Medulla oblongata (tissue), 1 donor: ENCODE results near the gene GTPBP3.

Experiments used
- DNase-seq: peaks from one replicate; pipeline ENCODE4 v3.0.0-alpha.2; 2015; ENCODE audit errors: extremely low spot score

Gene GTPBP3

GRCh38 chr19:17380426-17381138 is 43.2 kb downstream of the GTPBP3 start:
- DNase-seq: no peak

DNA sequence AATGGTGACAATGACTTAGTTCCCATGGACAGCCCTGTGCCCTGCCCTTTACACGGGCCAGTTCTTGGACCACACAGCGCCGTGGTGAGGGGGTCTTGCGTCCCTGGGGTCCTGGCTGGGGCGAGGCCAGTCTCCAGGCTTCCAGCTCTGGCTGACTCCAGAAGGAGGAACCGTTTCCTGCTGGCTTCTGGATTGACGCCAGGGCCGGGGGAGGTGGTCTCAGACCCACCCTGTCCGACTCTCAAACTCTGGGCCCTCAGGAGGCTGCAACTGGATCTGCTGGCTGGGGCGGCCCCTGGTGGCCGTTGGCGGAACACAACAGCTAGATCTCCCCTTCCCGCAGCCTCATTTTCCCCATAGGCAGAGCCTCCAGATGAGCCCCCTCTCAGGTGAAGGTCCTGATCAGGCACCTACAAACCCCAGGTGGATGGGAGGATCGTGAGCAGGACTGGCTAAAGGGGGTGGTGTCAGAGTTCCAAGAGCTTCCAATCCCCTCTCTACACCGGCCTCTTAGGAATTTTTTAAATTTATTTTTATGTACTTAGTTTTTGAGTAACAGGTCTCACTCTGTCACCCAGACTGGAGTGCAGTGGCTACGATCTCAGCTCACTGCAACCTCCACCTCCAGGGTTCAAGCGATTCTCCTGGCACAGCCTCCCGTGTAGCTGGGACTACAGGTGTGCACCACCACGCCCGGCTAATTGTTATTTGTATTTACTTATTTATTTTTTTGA is 48.7 kb downstream of the GTPBP3 start:
- DNase-seq: peak; percentile 37

- no peak for DNase-seq
Measured at GRCh38 chr19:17389288-17389687, 51.9 kb downstream of the GTPBP3 start.

- DNase-seq: no peak
Measured at GRCh38 chr19:17389957-17390664, 52.8 kb downstream of the GTPBP3 start.

DNA sequence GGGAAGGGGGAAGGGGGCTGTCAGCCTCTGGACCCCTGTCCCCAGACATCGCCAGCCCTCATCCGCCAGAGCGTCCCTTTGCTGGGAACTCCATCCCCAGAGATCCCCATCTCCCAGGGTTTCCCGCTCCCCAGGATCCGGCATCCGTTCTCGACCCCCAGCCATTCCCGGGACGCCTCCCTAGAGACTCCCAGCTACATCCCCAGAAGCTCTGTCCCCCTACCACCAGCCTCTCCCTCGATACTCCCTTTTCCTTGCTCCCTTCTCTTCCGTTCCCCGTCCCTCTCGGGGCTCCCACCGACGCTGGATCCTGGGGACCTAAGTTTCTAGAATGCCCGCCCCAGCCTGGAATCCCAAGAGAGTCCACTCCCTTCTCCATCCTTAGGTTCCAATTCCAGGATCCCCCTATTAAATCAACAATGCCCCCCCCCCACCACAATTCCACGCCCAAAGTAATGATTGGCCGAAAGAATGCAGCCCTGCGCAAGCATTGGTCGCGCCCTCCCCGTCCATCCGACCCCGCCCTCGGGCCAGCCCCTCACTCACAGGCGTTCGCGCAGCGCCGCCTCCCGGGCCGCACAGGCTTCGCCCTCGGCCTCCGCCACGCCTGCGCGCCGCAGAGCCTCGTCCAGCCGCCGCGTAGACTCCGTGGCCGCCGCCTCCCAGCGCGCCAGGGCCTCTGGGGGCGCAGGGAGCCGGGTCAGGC is 53.5 kb downstream of the GTPBP3 start:
- peak; percentile 92 for DNase-seq

DNA sequence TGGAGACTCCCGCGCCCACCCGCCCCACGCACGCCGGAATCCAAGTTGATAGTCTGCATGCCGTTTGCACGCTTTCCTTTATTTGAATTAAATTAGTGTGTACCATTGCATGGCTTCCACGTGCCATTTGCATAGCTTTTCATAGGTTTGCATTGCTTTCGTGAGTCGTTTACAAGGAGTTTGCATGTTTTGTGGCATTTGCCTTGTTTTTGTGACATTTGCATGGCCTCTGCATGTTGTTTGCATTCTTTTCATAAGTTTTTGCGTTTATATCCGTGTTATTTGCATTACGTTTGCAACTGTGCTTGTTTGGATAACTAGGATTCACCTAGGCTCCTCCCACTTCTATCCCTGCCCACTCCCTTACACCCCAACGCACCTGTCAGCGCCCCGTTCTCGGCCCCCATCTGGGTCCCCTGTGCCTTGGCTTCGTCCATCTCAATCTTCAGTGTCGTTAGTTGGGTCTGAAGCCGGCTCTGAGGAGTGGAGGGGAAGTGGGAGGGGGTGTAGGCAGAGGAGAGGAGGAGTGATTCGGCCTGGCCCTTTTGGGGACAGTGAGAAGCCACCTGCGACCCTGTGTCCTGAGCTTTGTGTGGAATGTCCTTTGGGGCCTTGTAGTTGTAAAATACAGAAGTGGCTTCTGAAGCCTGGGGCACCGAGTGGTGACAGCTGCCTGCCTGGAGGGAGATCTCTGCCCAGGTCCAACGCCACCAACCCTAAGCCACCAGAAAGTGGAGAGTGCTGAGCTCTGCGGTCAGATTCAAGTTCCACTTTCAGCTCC is 54.2 kb downstream of the GTPBP3 start:
- no peak for DNase-seq
